Loucy (cell line): ENCODE data around the gene ZNF662.

ENCODE experiments used
- CTCF ChIP-seq: fragments of 200-600 bp; sonication (generic); conservative IDR thresholded peaks from 2 replicates; pipeline ENCODE4 v1.5.1; 2014; ENCODE audit warnings: mild to moderate bottlenecking, antibody characterized with exemption, low read length
- EZH2phosphoT487 ChIP-seq: fragments of 200-600 bp; IDR thresholded peaks from 2 replicates; pipeline ENCODE4 v1.6.1; 2018; ENCODE audit warnings: antibody characterized with exemption, mild to moderate bottlenecking, moderate library complexity, borderline replicate concordance

- no peak for TF ChIP-seq CTCF
- TF ChIP-seq EZH2phosphoT487, result no peak
Observed at GRCh38 chr3:42906848-42907183, 874 bp downstream of the ZNF662 start.
